ENCODE results near the gene NTNG1.

- TF ChIP-seq CTCF (IDR thresholded peaks at IDR 0.05) (no peak), POLR2A (IDR thresholded peaks at IDR 0.05) (no peak), EP300 (IDR thresholded peaks at IDR 0.05) (no peak)
Observed at GRCh38 chr1:107512836-107513235, 372.0 kb downstream of the NTNG1 start.

All from ovary (tissue), 3 donors.